Muscle of leg (tissue), 11 donors: ENCODE data around the gene CAPZB. TPM values are rescaled to one million over a fixed set of nuclear protein-coding genes. Genes with fewer than 3 reads are reported as not detected.

Source experiments
- DNase-seq: peaks from one replicate; pipeline ENCODE4 v3.0.0; 2013
- H3K27ac ChIP-seq: one replicate; pipeline ENCODE4 v1.5.1; 2013; ENCODE audit warnings: mild to moderate bottlenecking, low read length, control low read depth
- H3K27me3 ChIP-seq: one replicate; pipeline ENCODE4 v1.6.1; 2013; ENCODE audit warnings: low read length; ENCODE audit not compliant: control insufficient read depth, insufficient read depth
- H3K36me3 ChIP-seq: one replicate; pipeline ENCODE4 v1.6.1; 2013; ENCODE audit warnings: low read length; ENCODE audit not compliant: control insufficient read depth, insufficient read depth
- H3K4me1 ChIP-seq: one replicate; pipeline ENCODE4 v1.6.1; 2013; ENCODE audit warnings: low read length; ENCODE audit not compliant: control insufficient read depth, insufficient read depth
- H3K4me3 ChIP-seq: one replicate; pipeline ENCODE4 v1.5.1; 2013; ENCODE audit warnings: low read length, control low read depth
- H3K9me3 ChIP-seq: replicated peaks from 2 replicates; pipeline ENCODE4 v1.6.1; 2013; ENCODE audit warnings: low read depth, low read length; ENCODE audit not compliant: control insufficient read depth
- WGBS: methylation state at CpG from one replicate; pipeline ENCODE4 v1.1.5; 2013; ENCODE audit warnings: missing lambda C conversion rate; ENCODE audit not compliant: insufficient coverage; 5-methylcytosine and 5-hydroxymethylcytosine counted together
- polyA plus RNA-seq, 8 donors: library from polyadenylated mRNA; unstranded; fragments of 120-200 nt; gene quantifications; one replicate each; pipeline versions ENCODE4 v1.2.1 to v1.2.3, GENCODE V29; 2013; ENCODE audit warnings: inconsistent platforms in 1 of 8, low replicate concordance in 1 of 8; ENCODE audit not compliant: insufficient read length in 8 of 8, insufficient read depth in 1 of 8
- total RNA-seq: library from RNA; stranded (reverse); fragments of 120-200 nt; gene quantifications from one replicate; pipeline ENCODE4 v1.2.4, GENCODE V29; 2013

The CAPZB gene
- total and polyA plus RNA-seq, 9 donors: 85.8 to 296 (median 267) TPM

GRCh38 chr1:19343617-19344350, 141.6 kb downstream of the CAPZB start:
- Histone ChIP-seq H3K27ac (no peak overlapping the region), H3K36me3 (peaks cover 70% of the 10 kb centered on the region)
- no peak for DNase-seq

DNA sequence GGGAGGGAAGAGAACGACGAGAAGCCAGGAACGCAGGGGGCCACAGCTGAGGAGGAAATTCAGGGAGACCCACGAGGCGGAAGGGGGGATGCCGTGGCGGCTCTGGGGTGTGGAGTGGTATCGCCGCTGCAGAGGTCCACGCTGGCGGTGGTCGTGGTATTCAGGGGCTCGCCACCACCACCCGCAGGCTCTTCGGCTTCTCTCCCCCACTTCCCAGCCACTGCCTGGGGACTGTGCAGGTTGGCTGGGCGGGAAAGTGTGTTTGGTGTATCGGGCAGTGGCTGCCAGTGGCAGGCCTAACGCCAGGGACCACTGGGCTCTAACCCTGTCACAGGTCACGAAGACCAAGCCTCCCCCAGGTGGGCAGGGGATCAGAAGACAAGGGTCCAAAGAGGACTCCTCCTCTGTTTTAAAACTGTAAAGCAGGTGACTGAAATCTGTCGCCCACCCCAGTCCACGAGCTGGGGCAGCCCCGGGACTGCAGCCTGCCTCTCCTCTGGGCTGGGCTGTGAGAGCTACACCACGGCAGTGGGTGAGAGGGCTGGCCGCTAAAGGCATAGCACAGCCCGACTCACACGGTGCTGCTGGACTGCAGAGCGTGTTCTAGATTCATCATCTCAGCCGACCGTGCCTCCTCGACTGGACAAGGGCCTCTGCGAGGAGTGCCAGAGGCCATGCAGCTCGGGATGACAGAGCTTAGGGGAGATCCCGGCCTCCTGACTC, 142.3 kb downstream of the CAPZB start:
- no peaks in the 10 kb centered on the region for H3K9me3 ChIP-seq
- WGBS: 66% methylated on average over 23 of the region's 33 CpGs
- DNase-seq: no peak
- peaks cover 21% of the 10 kb centered on the region for H3K4me1 ChIP-seq
- H3K27ac ChIP-seq: no peak overlapping the region
- peaks cover 68% of the 10 kb centered on the region for H3K36me3 ChIP-seq
- no peak overlapping the region for H3K4me3 ChIP-seq
- H3K27me3 ChIP-seq: no peaks in the 10 kb centered on the region

More at GRCh38 chr1:19343617-19344350, 141.6 kb downstream of the CAPZB start:
- Histone ChIP-seq H3K4me3 (no peak overlapping the region), H3K4me1 (peaks cover 21% of the 10 kb centered on the region), H3K9me3 (no peaks in the 10 kb centered on the region), H3K27me3 (no peaks in the 10 kb centered on the region)
- 80% methylated on average over 13 of the region's 20 CpGs for WGBS

GRCh38 chr1:19342062-19342750, 143.1 kb downstream of the CAPZB start:
- Histone ChIP-seq H3K27ac (peak overlapping the region; percentile 62), H3K4me1 (peaks cover 21% of the 10 kb centered on the region), H3K4me3 (no peak overlapping the region), H3K36me3 (peaks cover 68% of the 10 kb centered on the region), H3K9me3 (no peaks in the 10 kb centered on the region), H3K27me3 (no peaks in the 10 kb centered on the region)
- 36% methylated on average over 18 of the region's 27 CpGs for WGBS
- DNase-seq: peak; percentile 69

GRCh38 chr1:19341201-19342061, 143.9 kb downstream of the CAPZB start:
- H3K4me3 ChIP-seq: no peak overlapping the region
- no peaks in the 10 kb centered on the region for H3K9me3 ChIP-seq
- 34% methylated on average over 21 of the region's 25 CpGs for WGBS
- H3K27ac ChIP-seq: peak overlapping the region; percentile 55
- peak; percentile 76 for DNase-seq
- peaks cover 21% of the 10 kb centered on the region for H3K4me1 ChIP-seq
- no peaks in the 10 kb centered on the region for H3K27me3 ChIP-seq
- H3K36me3 ChIP-seq: peaks cover 68% of the 10 kb centered on the region

GRCh38 chr1:19340387-19340937, 144.9 kb downstream of the CAPZB start:
- H3K4me1 ChIP-seq: peaks cover 21% of the 10 kb centered on the region
- no peaks in the 10 kb centered on the region for H3K9me3 ChIP-seq
- no peaks in the 10 kb centered on the region for H3K27me3 ChIP-seq
- WGBS: 77% methylated on average over 10 of the region's 14 CpGs
- H3K27ac ChIP-seq: no peak overlapping the region
- H3K36me3 ChIP-seq: peaks cover 63% of the 10 kb centered on the region
- H3K4me3 ChIP-seq: no peak overlapping the region
- no peak for DNase-seq

- peaks cover 52% of the 10 kb centered on the region for H3K36me3 ChIP-seq
- WGBS: 66% methylated on average over 19 of the region's 19 CpGs
These were observed 146.0 kb downstream of the CAPZB start for GRCh38 chr1:19339214-19339861.

GRCh38 chr1:19338323-19338762, 147.0 kb downstream of the CAPZB start:
- H3K9me3 ChIP-seq: no peaks in the 10 kb centered on the region
- DNase-seq: no peak
- WGBS: 32% methylated on average over 15 of the region's 27 CpGs
- H3K27ac ChIP-seq: no peak overlapping the region
- no peak overlapping the region for H3K4me3 ChIP-seq
- H3K4me1 ChIP-seq: peaks cover 18% of the 10 kb centered on the region
- peaks cover 43% of the 10 kb centered on the region for H3K36me3 ChIP-seq
- no peaks in the 10 kb centered on the region for H3K27me3 ChIP-seq

More at GRCh38 chr1:19339214-19339861, 146.0 kb downstream of the CAPZB start:
- no peak overlapping the region for H3K4me3 ChIP-seq
- no peaks in the 10 kb centered on the region for H3K9me3 ChIP-seq
- peaks cover 18% of the 10 kb centered on the region for H3K4me1 ChIP-seq
- no peak overlapping the region for H3K27ac ChIP-seq
- no peaks in the 10 kb centered on the region for H3K27me3 ChIP-seq
- DNase-seq: no peak

DNA sequence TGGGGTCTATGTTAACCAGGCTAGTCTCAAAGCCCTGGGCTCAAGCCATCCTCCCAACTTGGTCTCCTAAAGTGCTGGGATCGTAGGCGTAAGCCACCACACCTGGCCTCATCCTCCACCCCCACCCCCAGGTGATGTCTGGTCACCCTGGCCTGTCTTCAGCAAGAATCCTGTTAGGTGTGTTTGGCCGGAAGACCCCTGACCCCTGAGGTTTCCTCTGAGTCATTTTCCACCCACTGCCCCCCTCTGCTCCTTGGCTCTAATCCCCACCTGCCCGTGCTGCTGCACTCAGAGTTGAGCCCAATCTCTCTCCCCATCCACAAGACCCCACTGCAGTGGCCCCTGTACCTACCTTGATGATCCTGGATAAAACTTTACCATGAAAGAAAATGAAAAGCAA, 148.1 kb downstream of the CAPZB start:
- H3K27ac ChIP-seq: no peak overlapping the region
- H3K4me3 ChIP-seq: no peak overlapping the region
- 53% methylated on average over 2 of the region's 4 CpGs for WGBS
- no peaks in the 10 kb centered on the region for H3K9me3 ChIP-seq
- peaks cover 38% of the 10 kb centered on the region for H3K36me3 ChIP-seq
- DNase-seq: no peak
- no peaks in the 10 kb centered on the region for H3K27me3 ChIP-seq
- H3K4me1 ChIP-seq: peaks cover 13% of the 10 kb centered on the region

DNA sequence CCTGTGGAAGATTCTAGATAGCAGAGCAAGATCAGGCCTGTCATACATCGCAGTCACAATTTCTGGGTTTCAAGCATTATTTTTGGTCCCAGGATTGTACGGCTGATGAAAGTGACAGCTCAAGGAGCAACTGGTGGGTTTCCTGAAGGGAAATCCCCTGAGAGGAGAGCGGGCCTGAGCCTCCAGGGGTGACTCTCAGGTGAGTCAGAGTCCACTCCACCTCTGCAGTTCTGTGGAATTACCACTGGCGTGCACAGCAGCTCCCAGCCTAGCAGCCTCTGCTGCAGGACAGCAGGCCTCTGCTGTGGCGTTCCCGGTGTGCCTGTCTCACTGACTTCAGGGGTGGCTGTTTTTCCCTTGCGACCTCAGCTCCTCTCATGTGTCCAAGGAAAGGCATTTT, 148.8 kb downstream of the CAPZB start:
- H3K27me3 ChIP-seq: no peaks in the 10 kb centered on the region
- H3K27ac ChIP-seq: no peak overlapping the region
- no peak for DNase-seq
- WGBS: 68% methylated on average over 7 of the region's 7 CpGs
- peaks cover 6% of the 10 kb centered on the region for H3K4me1 ChIP-seq
- no peak overlapping the region for H3K4me3 ChIP-seq
- H3K36me3 ChIP-seq: peaks cover 35% of the 10 kb centered on the region
- no peaks in the 10 kb centered on the region for H3K9me3 ChIP-seq
